ENCODE data around the gene PYGO2.

- TF ChIP-seq CTCF (conservative IDR thresholded peaks at IDR 0.05; ENCODE audit: low read length) (peak; percentile 20; the same call in 1 of the 2 replicates), EZH2phosphoT487 (IDR thresholded peaks at IDR 0.05; ENCODE audit: borderline replicate concordance, low read depth, low read length) (no peak)
Measured at GRCh38 chr1:155000726-155001424, 39.3 kb upstream of the PYGO2 start.
